ENCODE results near the gene SRGAP1.
"Not testable (repeated sequence)": the region's sequence is repeated elsewhere in the genome, so short reads cannot be mapped to it uniquely, and the experiment has no call there.

SRGAP1 gene

DNA sequence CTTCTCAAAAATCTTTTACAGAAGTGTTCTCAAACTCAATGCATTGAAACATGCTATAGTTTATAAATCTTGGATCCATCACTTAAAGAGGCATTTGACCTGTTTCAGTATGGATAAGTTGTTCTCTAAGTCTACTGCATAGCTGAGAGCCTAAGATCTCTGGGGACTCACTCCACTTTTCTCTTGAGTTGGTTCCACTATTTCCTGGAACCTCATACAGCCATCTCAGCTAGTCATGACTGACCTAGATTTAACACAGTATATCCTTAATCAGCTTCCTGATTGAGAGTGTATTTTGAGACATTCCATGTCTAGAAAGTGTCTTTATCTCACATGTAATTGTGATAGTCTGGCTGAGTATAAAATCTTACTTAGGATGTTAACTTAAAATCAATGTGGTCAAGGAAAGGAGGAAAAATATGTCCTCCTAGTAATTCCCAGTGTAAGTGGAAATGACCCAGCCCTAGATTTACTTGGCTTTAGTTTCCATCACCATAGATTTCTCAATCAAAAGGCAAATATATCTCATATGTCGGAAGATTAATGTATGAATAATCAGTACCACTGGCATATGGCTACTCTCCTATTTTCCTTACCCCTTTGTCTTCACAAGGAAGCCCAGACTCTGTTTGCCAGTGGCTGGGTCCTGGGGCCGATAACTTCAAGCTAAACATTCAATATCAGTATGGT, 315.7 kb downstream of the SRGAP1 start:
- no peak overlapping the region for H3K27ac ChIP-seq
- TF ChIP-seq, protein P1, sequence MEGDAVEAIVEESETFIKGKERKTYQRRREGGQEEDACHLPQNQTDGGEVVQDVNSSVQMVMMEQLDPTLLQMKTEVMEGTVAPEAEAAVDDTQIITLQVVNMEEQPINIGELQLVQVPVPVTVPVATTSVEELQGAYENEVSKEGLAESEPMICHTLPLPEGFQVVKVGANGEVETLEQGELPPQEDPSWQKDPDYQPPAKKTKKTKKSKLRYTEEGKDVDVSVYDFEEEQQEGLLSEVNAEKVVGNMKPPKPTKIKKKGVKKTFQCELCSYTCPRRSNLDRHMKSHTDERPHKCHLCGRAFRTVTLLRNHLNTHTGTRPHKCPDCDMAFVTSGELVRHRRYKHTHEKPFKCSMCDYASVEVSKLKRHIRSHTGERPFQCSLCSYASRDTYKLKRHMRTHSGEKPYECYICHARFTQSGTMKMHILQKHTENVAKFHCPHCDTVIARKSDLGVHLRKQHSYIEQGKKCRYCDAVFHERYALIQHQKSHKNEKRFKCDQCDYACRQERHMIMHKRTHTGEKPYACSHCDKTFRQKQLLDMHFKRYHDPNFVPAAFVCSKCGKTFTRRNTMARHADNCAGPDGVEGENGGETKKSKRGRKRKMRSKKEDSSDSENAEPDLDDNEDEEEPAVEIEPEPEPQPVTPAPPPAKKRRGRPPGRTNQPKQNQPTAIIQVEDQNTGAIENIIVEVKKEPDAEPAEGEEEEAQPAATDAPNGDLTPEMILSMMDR (conservative IDR thresholded peaks at IDR 0.05), result no peak

DNA sequence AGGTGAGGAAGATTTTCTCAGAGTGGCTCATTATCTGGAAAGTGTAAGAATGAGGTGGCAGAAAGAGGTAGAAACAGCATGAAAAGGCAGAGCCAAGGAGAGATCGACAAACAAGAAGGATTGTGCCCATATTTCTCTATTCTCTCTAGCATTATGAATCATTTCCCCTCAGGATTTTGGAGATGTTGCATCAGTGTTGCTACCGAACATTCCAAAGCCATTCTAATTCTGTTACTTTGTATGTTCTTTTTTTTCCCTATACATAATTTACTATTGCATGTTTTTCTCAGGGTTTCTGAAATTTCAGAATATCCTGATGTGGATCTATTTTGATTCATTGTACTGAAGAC, 316.2 kb downstream of the SRGAP1 start:
- H3K27ac ChIP-seq, result no peak overlapping the region
- TF ChIP-seq, protein P1 (conservative IDR thresholded peaks at IDR 0.05), result no peak

DNA sequence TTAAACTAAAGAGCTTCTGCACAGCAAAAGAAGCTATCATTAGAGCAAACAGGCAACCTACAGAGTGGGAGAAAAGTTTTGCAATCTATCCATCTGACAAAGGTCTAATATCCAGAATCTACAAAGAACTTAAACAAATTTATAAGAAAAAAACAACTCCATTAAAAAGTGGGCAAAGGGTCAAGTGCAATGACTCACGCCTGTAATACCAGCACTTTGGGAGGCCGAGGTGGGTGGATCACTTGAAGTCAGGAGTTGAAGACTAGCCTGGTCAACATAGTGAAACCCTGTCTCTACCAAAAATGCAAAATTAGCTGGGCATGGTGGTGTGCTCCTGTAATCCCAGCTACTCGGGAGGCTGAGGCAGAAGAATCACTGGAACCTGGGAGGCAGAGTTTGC, 322.1 kb downstream of the SRGAP1 start:
- H3K27ac ChIP-seq, result not testable (repeated sequence)

DNA sequence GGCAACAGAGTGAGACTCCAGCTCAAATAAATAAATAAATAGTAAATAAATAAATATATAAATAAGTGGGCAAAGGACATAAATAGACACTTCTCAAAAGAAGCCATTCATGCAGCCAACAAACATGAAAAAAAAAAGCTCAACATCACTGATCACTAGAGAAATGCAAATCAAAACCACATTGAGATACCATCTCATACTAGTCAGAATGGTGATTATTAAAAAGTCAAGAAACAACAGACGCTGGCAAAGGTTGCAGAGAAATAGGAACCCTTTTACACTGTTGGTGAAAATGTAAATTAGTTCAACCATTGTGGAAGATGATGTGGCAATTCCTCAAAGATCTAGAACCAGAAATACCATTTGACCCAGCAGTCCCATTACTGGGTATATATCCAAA, 322.5 kb downstream of the SRGAP1 start:
- H3K27ac ChIP-seq, result not testable (repeated sequence)

DNA sequence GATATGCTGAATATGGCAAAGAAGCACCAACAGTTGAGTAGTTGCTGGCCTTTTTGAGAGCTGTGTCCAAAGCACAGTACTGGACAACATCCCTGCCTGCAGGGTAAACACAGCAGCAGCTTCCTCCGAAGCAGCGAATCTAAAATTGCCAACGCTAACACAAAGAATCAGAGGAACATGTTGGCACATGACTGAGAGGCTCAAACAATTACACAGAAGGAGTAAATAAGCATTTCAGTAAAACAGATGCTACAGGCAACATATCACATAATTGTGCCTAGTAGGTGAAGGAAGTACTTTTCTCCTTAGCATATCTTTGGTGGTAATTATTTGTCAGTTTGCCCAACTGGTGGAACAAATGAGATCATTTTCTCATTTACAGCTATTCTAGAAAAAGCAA, 325.5 kb downstream of the SRGAP1 start:
- TF ChIP-seq, protein P1 (conservative IDR thresholded peaks at IDR 0.05), result no peak
- H3K27ac ChIP-seq, result peak overlapping the region; percentile 35; the same call in 1 of the 2 replicates

DNA sequence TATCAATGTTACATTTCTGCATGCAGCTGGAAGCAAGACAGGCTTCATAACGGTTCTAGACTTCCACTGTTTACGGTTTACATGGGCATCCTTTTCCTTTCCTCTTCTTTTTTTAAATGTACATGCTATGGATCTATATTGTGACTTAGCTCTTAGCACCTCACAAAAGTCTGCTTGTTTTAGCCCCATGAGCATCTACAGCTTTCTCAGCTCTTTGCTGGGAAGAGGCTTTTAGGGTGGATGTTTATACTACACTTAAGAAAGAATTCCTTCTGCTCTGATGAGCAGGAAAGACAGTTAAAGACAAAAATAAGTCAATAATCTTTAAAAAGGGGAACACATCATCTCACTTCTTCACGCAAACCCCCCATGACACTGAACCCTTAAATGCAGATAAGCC, 326.2 kb downstream of the SRGAP1 start:
- TF ChIP-seq, protein P1 (conservative IDR thresholded peaks at IDR 0.05), result no peak
- H3K27ac ChIP-seq, result no peak overlapping the region; the same call in 1 of the 2 replicates

DNA sequence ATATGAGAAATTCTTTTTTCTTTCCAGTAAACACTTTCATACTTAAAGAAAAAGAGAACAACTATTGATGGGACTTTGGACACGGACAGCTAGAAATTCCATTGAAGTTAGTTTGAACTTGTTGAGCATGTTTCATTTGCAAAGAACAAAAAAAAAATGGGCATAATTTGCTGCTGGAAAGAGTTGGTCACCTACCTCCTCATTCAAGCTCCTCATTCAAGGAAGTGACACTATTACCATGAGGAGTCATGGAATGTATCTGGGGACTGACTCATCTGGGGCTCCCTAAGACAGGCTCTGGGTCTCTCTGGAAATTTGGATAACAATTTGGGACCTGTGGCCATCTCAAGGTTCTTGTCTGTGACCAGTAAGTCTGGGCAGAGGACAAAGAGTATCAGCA, 327.2 kb downstream of the SRGAP1 start:
- H3K27ac ChIP-seq, result no peak overlapping the region
- TF ChIP-seq, protein P1 (conservative IDR thresholded peaks at IDR 0.05), result no peak

DNA sequence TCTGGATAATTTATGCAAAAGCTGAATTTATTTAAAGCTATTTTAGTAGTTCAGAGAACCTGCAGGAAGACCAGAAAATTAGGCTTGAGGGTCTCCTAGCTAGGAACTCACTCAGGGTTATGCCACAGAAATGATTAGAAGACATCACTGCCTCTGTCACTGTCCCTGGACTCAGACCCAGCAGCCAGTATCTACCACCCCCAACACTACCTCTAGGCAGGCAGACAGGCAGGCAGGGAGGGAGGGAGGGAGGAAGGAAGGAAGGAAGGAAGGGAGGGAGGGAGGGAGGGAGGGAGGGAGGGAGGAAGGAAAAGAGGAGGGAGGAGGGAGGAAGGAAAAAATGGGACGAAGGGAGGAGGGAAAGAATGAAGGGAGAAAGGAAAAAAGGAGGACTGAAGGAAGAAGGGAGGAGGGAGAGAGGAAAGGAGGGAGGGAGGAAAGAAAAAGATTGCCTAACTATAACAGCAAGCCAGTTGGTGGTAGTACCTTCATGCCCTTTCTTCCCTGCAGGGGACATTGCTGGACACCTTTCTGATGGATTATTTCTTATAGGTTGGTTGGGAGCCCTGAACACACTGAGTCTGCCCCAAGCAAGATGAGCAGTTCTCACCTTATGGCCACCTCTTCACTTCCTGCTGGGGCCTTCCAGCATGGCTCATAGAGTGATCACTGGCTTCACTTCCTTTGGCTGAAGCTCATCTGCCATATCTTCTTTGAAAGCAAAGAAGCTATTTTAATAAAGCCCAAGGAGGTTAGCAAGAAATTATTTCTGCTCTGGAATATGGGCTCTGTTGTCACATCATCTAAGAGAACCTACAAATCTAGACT, 327.9 kb downstream of the SRGAP1 start:
- H3K27ac ChIP-seq, result no peak overlapping the region
- TF ChIP-seq, protein P1 (conservative IDR thresholded peaks at IDR 0.05), result no peak

Measured in VCaP (cell line).